K562 (cell line): ENCODE data around the gene HLA-B. TPM values are rescaled to one million over a fixed set of nuclear protein-coding genes. Genes with fewer than 3 reads are reported as not detected.

Source experiments
- ATAC-seq: fragments of 200-7000 bp; cut with Tn5 transposase; 3 replicates; pipeline ENCODE4 v1.9.1; 2020; ENCODE audit warnings: moderate library complexity
- BruUV-seq: library from RNA; stranded (reverse); fragments of 400-500 nt; replicated peaks from 2 replicates; lab custom pipeline; 2021; lab: Mats Ljungman, UMichigan
- CTCF ChIA-PET: fragments of 300-600 bp; formaldehyde crosslinking; extraction: SDS; loops from one replicate; lab custom pipeline; 2021; ENCODE audit warnings: low intra/inter-chr PET ratio; lab: Yijun Ruan, JAX
- POLR2A ChIA-PET: fragments of 300-600, 350-650 bp; sonication (Branson Sonifier 250); formaldehyde crosslinking; extraction: SDS; loops from one replicate; lab custom pipeline; 2021; ENCODE audit warnings: antibody characterized with exemption, inconsistent platforms; lab: Yijun Ruan, JAX
- DNase-seq, 4 experiments: peaks; one replicate each; pipeline versions ENCODE4 v3.0.0 to v3.0.0-alpha.2; 2011 to 2018; ENCODE audit warnings: low spot score in 3 of 4, mixed read lengths in 3 of 4; ENCODE audit errors: extremely low read depth in 1 of 4
- FAIRE-seq: peaks from 2 replicates; lab custom pipeline; 2011; peaks lifted over from hg19 to GRCh38; lab: Jason Lieb, UNC
- H2AFZ ChIP-seq: 2 replicates; pipeline ENCODE4 v1.6.0; 2011; ENCODE audit warnings: low read depth, low read length, control low read depth, inconsistent platforms
- H3K27ac ChIP-seq: fragments of 200-600 bp; 3 replicates; pipeline ENCODE4 v1.8.0; 2011; ENCODE audit warnings: low read depth, mild to moderate bottlenecking, control low read depth, inconsistent platforms, low read length, moderate library complexity, mixed read lengths; ENCODE audit errors: extremely low read depth
- H3K27me3 ChIP-seq, 2 experiments: fragments of 300-600 bp in 1 of 2; 2 replicates in 1 of 2; 3 replicates in 1 of 2; pipeline versions ENCODE4 v1.6.0 to v1.8.0; 2011; ENCODE audit warnings: inconsistent platforms in 2 of 2, low read length in 2 of 2, mild to moderate bottlenecking in 1 of 2, mixed read lengths in 1 of 2, moderate library complexity in 1 of 2; ENCODE audit not compliant: control insufficient read depth in 2 of 2, insufficient read depth in 2 of 2
- H3K36me3 ChIP-seq: fragments of 300-600 bp; 3 replicates; pipeline ENCODE4 v1.8.0; 2011; ENCODE audit warnings: mild to moderate bottlenecking, low read length, inconsistent platforms; ENCODE audit not compliant: control insufficient read depth, insufficient read depth
- H3K4me1 ChIP-seq, 2 experiments: fragments of 200-600 bp in 1 of 2; replicated peaks in 1 of 2; 2 replicates in 1 of 2; 3 replicates in 1 of 2; pipeline versions ENCODE4 v1.5.1 to v1.8.0; 2011; ENCODE audit warnings: inconsistent platforms in 2 of 2, low read length in 2 of 2, mild to moderate bottlenecking in 1 of 2, mixed read lengths in 1 of 2, moderate library complexity in 1 of 2; ENCODE audit not compliant: control insufficient read depth in 2 of 2, insufficient read depth in 2 of 2
- H3K4me2 ChIP-seq: 2 replicates; pipeline ENCODE4 v1.6.1; 2011; ENCODE audit warnings: low read length, control low read depth, inconsistent platforms, mixed read lengths; ENCODE audit not compliant: insufficient read depth
- H3K4me3 ChIP-seq: fragments of 200-600 bp; sonication (generic), shearing (Covaris generic); 2 replicates; pipeline ENCODE4 v1.5.1; 2016; ENCODE audit warnings: control low read depth, inconsistent platforms
- H3K79me2 ChIP-seq: fragments of 200-600 bp; 3 replicates; pipeline ENCODE4 v1.8.0; 2011; ENCODE audit warnings: low read length, inconsistent platforms; ENCODE audit not compliant: control insufficient read depth, insufficient read depth
- H3K9ac ChIP-seq, 2 experiments: 2 replicates each; pipeline versions ENCODE4 v1.6.0 to v1.6.1; 2011; ENCODE audit warnings: low read depth in 2 of 2, low read length in 2 of 2, control low read depth in 1 of 2, inconsistent platforms in 1 of 2, mild to moderate bottlenecking in 1 of 2, mixed read lengths in 1 of 2; ENCODE audit not compliant: insufficient read depth in 1 of 2
- H3K9me1 ChIP-seq: one replicate; pipeline ENCODE4 v1.6.0; 2011; ENCODE audit warnings: inconsistent platforms, mild to moderate bottlenecking, low read length, moderate library complexity; ENCODE audit not compliant: control insufficient read depth, insufficient read depth
- H3K9me3 ChIP-seq: replicated peaks from 2 replicates; pipeline ENCODE4 v1.5.1; 2011; ENCODE audit warnings: low read depth, low read length, inconsistent platforms; ENCODE audit not compliant: control insufficient read depth, insufficient read depth
- H4K20me1 ChIP-seq: replicated peaks from 2 replicates; pipeline ENCODE4 v1.6.1; 2011; ENCODE audit warnings: low read length, inconsistent platforms, mixed read lengths; ENCODE audit not compliant: control insufficient read depth, insufficient read depth
- ASH1L ChIP-seq: fragments of 450-650 bp; IDR thresholded peaks from 2 replicates; pipeline ENCODE4 v1.6.1; 2018; ENCODE audit warnings: borderline replicate concordance, mild to moderate bottlenecking, low read depth; ENCODE audit not compliant: partially characterized antibody
- HSF4 ChIP-seq: fragments of 250-450 bp; sonication (Bioruptor Pico); IDR thresholded peaks from 2 replicates; pipeline ENCODE4 v2.1.2; 2022; ENCODE audit warnings: mild to moderate bottlenecking, moderate library complexity, borderline replicate concordance
- SETDB1 ChIP-seq: IDR thresholded peaks from one replicate; pipeline ENCODE4 v1.6.1; 2012; ENCODE audit warnings: low read length, control low read depth, inconsistent platforms
- TCF7 ChIP-seq: sonication (generic); IDR thresholded peaks from 2 replicates; pipeline ENCODE4 v1.6.1; 2016; ENCODE audit warnings: antibody characterized with exemption, borderline replicate concordance
- WGBS: fragments of 100-300 bp; shearing (Covaris generic); methylation state at CpG from one replicate; pipeline ENCODE4 v1.1.6; 2016; ENCODE audit warnings: low coverage, mixed read lengths; ENCODE audit not compliant: insufficient coverage; ENCODE audit errors: missing lambda C conversion rate; 5-methylcytosine and 5-hydroxymethylcytosine counted together
- in situ Hi-C: fragments of 300-500 bp; cut with MboI; formaldehyde crosslinking; loops from 4 replicates; pipeline ENCODE4 v1.15.0; 2018; ENCODE audit warnings: inconsistent platforms, mixed read lengths
- intact Hi-C: fragments of 100-400 bp; cut with micrococcal nuclease; formaldehyde crosslinking; loops from 2 replicates; pipeline ENCODE4 v1.14.2; 2022
- polyA plus RNA-seq, 8 experiments: library from polyadenylated mRNA; depleted of rRNA in 4 of 8; stranded (reverse) in 5 of 8; unstranded in 3 of 8; fragments of >200 nt; fragmentation: Nextera tagmentation in 2 of 8; fragmentation: Illumina TruSeq in 1 of 8; extraction: Ambion mirVana in 2 of 8; extraction: Trizol in 1 of 8; gene quantifications; 2 replicates each; pipeline versions ENCODE4 v1.2.1 to v1.2.3, GENCODE V29; 2011 to 2014; ENCODE audit warnings: inconsistent platforms in 1 of 8, missing spikeins in 1 of 8
- total RNA-seq, 7 experiments: library from RNA; depleted of rRNA in 6 of 7; stranded (reverse); fragments of >200 nt in 6 of 7; fragmentation: Illumina TruSeq in 2 of 7; extraction: Trizol in 2 of 7; gene quantifications; 2 replicates each; pipeline versions ENCODE4 v1.2.1 to v1.2.3, GENCODE V29; 2011 to 2021; ENCODE audit warnings: low replicate concordance in 1 of 7
- TF ChIP-seq, protein P1 (sequence below): fragments of 250-450 bp; sonication (Bioruptor Pico); IDR thresholded peaks from 2 replicates; pipeline ENCODE4 v1.5.0; 2020; ENCODE audit warnings: mild to moderate bottlenecking, borderline replicate concordance
- TF ChIP-seq, protein P2 (sequence below): IDR thresholded peaks from 3 replicates; pipeline ENCODE4 v1.6.1; 2011; ENCODE audit warnings: borderline replicate concordance, mild to moderate bottlenecking; ENCODE audit not compliant: insufficient read length, insufficient read depth
- TF ChIP-seq, protein P3 (sequence below): fragments of 250-450 bp; sonication (Bioruptor Pico); IDR thresholded peaks from 2 replicates; pipeline ENCODE4 v1.6.1; 2021; ENCODE audit warnings: mild to moderate bottlenecking
- TF ChIP-seq, protein P4 (sequence below): sonication (generic); formaldehyde crosslinking; IDR thresholded peaks from 2 replicates; pipeline ENCODE4 v1.8.0; 2022; ENCODE audit warnings: mild to moderate bottlenecking, missing genetic modification reagents

Gene HLA-B
- total and polyA plus RNA-seq, 9 of the 15 experiments (the other 6 are each of a cell fraction or from before 2014, with no cell fraction given), result 0.07 to 9.7 (median 0.65) TPM; not detected in 2

GRCh38 chr6:31350196-31351032 lies 6.6 kb downstream of the HLA-B start (continued):
- TF ChIP-seq, protein P1, sequence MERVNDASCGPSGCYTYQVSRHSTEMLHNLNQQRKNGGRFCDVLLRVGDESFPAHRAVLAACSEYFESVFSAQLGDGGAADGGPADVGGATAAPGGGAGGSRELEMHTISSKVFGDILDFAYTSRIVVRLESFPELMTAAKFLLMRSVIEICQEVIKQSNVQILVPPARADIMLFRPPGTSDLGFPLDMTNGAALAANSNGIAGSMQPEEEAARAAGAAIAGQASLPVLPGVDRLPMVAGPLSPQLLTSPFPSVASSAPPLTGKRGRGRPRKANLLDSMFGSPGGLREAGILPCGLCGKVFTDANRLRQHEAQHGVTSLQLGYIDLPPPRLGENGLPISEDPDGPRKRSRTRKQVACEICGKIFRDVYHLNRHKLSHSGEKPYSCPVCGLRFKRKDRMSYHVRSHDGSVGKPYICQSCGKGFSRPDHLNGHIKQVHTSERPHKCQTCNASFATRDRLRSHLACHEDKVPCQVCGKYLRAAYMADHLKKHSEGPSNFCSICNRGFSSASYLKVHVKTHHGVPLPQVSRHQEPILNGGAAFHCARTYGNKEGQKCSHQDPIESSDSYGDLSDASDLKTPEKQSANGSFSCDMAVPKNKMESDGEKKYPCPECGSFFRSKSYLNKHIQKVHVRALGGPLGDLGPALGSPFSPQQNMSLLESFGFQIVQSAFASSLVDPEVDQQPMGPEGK (CRISPR knock-in tag), result no peak

DNA sequence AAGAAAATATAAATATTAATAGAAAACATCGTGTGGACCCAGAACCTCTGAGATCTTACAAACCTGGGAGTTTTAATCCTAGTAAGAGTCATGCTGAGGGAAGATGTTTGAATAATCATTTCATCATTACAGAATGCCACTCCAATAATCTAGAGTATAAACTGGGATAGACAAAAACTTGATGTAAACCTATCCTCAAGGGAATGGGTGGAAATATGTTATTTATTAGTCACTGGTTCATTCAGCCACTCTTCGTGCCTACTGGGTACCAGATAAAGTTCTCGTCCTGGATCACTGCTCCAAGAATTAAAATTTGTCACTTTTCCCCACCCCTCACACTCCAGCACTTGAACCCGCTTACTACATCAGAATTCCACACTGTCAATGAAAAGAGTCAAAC lies 7.7 kb downstream of the HLA-B start:
- FAIRE-seq, result no peak
- Histone ChIP-seq H3K27me3 (peaks cover 10 to 23% of the 10 kb centered on the region in 2 experiments; a peak in 4 of 5 replicates), H3K9me3 (no peaks in the 10 kb centered on the region), H3K4me1 (no peaks in the 10 kb centered on the region), H2AFZ (no peak overlapping the region), H3K9me1 (no peaks in the 10 kb centered on the region), H4K20me1 (no peaks in the 10 kb centered on the region), H3K36me3 (no peaks in the 10 kb centered on the region), H3K27ac (no peak overlapping the region), H3K4me2 (no peak overlapping the region), H3K79me2 (no peaks in the 10 kb centered on the region), H3K4me3 (no peak overlapping the region), H3K9ac (no peak overlapping the region)
- intact Hi-C loops, result no loop called here
- no TSS peak for BruUV-seq
- ChIA-PET CTCF (no interaction called here), POLR2A (no interaction called here)
- TF ChIP-seq, protein P2, sequence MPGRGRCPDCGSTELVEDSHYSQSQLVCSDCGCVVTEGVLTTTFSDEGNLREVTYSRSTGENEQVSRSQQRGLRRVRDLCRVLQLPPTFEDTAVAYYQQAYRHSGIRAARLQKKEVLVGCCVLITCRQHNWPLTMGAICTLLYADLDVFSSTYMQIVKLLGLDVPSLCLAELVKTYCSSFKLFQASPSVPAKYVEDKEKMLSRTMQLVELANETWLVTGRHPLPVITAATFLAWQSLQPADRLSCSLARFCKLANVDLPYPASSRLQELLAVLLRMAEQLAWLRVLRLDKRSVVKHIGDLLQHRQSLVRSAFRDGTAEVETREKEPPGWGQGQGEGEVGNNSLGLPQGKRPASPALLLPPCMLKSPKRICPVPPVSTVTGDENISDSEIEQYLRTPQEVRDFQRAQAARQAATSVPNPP, result no peak
- TF ChIP-seq, protein P3, sequence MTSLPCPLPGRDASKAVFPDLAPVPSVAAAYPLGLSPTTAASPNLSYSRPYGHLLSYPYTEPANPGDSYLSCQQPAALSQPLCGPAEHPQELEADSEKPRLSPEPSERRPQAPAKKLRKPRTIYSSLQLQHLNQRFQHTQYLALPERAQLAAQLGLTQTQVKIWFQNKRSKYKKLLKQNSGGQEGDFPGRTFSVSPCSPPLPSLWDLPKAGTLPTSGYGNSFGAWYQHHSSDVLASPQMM (CRISPR knock-in tag), result no peak
- TF ChIP-seq, protein P4, sequence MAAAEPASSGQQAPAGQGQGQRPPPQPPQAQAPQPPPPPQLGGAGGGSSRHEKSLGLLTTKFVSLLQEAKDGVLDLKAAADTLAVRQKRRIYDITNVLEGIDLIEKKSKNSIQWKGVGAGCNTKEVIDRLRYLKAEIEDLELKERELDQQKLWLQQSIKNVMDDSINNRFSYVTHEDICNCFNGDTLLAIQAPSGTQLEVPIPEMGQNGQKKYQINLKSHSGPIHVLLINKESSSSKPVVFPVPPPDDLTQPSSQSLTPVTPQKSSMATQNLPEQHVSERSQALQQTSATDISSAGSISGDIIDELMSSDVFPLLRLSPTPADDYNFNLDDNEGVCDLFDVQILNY (CRISPR knock-in tag), result no peak
- TF ChIP-seq HSF4 (CRISPR knock-in tag) (no peak), TCF7 (no peak), SETDB1 (no peak), ASH1L (no peak)
- 0% methylated on average over 4 of the region's 4 CpGs for WGBS
- in situ Hi-C loops, result no loop called here
- ATAC-seq, result no peak
- DNase-seq, result no peak
